ENCODE measurements around the gene THYN1.
A peak's percentile ranks its signal among the peaks of the same experiment; 100 is the strongest.
"Not testable (repeated sequence)": the region's sequence is repeated elsewhere in the genome, so short reads cannot be mapped to it uniquely, and the experiment has no call there.

Gene THYN1

DNA sequence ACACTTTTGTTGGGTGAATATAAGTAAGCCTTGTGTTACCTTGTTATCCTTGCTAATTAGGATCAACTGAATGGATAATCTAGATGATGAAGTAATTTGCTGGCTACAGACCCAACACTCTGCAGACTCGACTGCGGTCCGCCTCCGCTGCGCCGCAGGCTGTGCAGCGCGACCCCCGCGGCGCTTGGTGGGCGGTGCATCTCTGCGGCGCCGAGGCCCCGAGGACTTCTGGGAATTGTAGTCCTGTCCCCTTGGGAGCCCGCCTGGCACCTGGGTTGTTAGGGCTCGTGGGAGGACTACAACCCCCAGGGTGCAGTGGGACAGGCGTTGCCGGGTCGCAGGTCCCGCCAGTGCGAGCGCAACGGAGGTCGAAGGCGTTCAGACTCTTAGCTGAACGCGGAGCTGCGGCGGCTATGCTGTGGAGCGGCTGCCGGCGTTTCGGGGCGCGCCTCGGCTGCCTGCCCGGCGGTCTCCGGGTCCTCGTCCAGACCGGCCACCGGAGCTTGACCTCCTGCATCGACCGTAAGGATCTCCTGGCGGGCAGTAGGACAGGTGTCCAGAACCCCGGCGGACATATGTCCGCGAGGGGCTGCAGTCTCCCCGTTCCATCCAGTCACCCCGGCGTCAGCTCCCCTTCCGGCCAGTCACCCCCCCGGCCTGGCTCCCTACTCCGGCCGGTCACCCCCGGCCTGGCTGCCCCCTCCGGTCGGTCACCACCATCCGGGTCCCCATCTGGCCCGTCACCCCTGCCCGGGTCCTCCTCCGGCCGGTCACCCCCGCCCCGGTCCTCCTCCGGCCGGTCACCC is at the start of gene THYN1, which contains the start of gene ACAD8:
Gene THYN1 (minus strand): TSS at position 165 of the 806 bp plus-strand sequence. CDS start 470 bp downstream, outside the sequence.
Gene ACAD8 (plus strand): TSS at position 381 of the 806 bp plus-strand sequence. CDS start 33 bp downstream, at position 414.
- peak; percentile 96 for DNase-seq

DNA sequence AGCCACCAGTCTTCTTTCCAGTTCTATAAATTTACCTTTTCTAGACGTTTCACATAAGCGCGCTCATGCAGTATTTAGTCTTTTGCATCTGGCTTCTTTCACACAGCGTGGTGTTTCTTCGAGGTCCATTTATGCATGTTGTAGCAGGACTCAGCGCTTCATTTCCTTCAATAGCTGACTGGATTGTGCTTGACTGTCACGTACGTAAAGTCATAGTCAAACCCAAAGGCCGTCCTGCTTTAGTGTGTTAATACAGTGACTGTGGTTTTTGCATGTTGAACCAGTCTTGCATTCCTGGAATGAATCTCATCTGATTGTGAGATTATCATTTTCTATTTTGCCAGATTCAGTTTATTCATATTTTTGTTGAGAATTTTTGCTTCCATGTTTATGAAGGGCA is 41.5 kb upstream of the THYN1 start:
- no peak for DNase-seq

- no peak for DNase-seq
Observed at GRCh38 chr11:134293119-134294113, 40.3 kb upstream of the THYN1 start.

- no peak for DNase-seq
Observed at GRCh38 chr11:134292661-134293060, 39.5 kb upstream of the THYN1 start.

GRCh38 chr11:134291196-134291595 is 38.0 kb upstream of the THYN1 start:
- DNase-seq: no peak

GRCh38 chr11:134290646-134291045 is 37.5 kb upstream of the THYN1 start:
- no peak for DNase-seq

GRCh38 chr11:134289789-134290188 is 36.6 kb upstream of the THYN1 start:
- DNase-seq: no peak

DNA sequence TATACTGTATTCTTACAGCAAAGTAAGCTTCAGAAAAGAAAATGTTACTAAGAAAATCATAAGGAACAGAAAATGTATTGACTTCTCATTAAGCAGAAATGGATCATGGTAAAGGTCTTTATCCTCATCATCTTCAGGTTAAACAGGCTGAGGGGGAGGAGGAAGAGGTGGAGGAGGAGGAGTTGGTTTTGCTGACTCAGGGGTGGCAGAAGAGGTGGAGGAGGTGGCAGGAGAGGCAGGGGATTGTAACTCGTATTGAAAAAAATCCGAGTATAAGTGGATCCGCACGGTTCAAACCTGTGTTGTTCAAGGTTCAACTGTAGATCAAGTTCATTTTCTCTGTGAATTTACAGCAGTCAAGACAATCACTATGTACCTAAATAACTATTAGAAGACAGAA is 36.0 kb upstream of the THYN1 start:
- no peak for DNase-seq

- no peak for DNase-seq
Observed at GRCh38 chr11:134288486-134288885, 35.3 kb upstream of the THYN1 start.

- no peak for DNase-seq
Observed at GRCh38 chr11:134287561-134287960, 34.4 kb upstream of the THYN1 start.

- not testable (repeated sequence) for DNase-seq
Observed at GRCh38 chr11:134284349-134284748, 31.2 kb upstream of the THYN1 start.

DNA sequence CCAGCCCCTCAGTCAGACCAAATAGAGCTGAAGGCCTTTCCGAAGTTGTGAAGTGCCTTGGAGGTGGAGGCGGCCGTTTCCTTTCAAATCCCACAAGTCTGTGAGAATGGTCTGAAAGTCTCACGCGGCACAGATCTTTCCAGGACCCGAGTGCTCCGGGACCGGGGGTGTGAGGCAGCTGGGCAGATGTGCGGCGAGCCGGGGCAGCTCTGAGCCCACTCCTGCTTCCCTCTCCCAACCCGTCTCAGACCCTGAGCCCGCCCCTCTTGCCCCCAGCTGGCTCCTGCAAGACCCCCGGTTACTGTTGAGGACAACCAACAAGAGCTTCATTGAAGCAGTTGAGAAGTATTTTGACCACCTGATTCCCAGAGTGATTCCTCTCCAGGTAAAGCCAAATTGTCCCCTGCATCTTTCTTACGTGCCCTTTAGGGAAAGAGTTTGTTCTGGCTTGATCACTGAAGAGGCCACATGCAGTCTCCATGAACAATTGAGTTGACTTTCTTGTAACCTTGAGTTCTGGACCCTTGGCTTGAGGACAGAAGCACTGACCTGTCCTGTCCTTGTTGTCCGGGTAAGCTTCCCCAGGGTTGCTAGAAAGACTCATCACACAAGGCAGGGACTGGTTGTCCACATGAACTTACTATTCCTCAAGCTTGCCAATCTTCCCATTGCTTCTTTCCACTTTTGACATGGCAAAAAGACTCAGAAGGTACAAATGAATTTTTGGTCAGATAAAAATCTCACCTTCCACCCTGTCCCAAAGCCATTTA is 30.5 kb upstream of the THYN1 start:
- DNase-seq: no peak

DNA sequence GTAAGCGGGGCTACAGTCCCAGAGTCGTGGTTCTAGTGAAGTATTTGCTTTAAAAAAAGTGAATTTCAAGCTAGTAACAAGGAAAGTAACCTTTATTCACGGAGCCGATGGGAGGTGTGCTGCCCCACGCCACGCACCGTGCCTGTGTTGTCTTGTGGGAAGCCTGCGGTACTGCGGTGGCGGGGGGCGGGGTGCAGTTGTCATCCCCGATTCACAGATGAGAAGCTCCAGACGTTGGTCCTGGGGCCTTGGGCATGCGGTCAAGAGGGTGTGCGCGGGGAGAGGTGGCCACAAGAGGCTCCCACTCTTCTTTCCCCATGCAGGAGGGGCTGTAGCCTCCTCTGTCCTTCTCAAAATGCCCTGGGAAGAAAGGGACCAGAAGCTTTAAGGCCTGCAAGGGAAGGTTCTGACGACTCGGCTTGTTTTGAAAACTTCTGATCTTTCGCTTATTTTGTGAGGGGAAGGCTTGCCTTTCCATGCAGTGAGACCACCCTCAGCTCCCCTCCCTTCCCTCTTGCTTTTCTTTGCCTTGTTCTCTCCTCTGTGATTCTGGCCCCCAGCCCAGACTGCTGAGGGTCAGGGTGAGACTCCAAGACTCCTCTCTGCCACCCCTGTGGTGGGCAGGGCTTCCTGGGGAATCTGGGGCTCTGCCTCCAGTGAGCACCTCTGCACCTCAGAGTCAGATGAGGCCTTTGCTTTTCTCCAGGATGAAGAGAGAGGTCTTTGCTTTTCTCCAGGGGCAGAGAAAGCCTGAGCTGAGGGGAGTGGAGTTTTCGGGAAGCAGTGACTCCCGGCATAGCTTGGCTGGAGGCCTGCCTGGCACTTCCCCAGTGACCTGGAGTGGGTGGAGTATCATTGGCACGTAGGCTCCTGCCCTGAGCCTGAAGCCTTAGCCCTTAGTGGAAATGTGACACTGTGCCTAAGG is 29.2 kb upstream of the THYN1 start:
- no peak for DNase-seq

DNA sequence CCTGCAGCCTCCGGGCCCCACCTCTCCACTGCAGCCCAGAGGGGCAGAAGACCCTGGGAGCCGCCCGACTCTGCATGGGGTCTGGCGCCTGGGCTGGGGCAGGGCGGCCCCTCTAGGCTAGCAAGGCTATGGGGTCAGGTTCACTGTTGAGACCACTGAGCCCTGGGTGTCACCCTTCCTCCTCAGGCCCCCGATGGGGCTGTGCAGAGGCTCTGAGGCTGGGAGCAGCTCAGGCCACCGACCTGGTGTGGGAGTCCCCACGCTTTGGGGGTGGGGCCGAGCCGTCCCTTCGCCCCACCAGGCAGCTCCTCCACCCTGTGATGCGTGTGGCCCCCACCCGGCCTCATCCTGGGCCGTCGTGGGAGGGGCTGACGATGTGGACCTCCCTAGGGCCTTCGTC is 28.5 kb upstream of the THYN1 start:
- not testable (repeated sequence) for DNase-seq

DNA sequence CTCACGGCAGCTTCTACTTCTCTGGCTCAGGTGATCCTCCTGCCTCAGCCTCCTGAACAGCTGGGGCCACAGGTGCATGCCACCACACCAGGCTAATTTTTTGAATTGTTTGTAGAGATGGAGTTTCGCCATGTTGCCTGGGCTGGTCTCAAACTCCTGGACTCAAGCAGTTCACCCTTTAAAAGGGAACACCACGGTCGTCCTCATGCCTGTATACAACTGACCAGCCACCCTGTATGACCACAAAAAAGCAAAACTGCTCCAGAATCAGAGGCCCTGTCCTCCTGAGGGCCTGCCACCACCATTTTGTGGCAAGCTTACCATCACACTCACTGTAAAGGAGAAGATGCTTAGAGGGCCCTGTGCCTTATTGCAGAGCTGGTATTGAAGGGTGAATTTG is 25.2 kb upstream of the THYN1 start:
- DNase-seq: no peak

GRCh38 chr11:134277183-134278001 is 24.2 kb upstream of the THYN1 start:
- no peak for DNase-seq

GRCh38 chr11:134276396-134277182 is 23.4 kb upstream of the THYN1 start:
- DNase-seq: no peak

DNA sequence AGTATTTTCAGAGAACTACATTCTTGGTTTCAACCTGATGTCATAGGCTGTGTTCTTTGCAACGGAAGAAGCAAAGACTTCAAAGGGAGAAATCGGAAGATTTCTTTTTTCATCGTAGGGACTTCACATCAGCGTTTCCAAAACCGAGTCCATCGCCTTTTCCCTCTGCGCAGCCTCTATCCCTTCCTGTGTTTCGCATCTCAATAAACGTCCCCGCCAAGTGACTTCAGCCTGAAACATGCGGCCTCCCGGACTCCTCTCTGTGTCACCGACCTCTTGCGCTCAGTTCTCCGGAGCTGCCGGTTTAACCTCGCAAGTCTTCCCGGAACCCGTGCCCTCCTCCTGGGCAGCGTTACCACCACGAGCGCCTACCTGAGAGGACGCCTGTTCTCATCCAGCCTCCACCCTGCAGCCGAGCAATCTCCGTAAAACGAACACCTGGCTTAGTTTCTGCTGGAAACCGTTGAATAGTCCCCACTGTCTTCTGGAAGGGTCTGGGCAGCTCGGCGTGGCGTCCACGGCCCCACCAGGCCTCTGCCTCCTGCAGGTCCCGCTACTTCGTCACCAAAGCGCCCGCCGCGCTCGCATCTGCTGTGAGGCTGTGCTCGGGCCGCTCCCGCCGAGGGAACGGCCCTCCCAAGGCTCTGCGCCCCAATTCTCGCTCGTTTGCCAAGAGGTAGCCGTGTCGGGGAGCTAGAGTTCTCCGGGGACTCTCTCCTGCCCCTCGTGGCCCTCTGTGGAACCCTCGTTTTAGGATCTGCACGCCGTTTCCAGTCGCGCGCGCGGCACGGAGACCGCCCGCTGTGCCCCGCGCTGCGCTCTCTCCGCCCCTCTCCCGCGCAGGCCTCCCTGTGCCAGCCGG is 22.6 kb upstream of the THYN1 start, which contains the start of gene GLB1L3:
Gene GLB1L3 (plus strand): TSS at position 846 of the 862 bp plus-strand sequence. CDS start 362 bp downstream, outside the sequence.
- no peak for DNase-seq

- DNase-seq: no peak
Observed at GRCh38 chr11:134275188-134275533, 22.0 kb upstream of the THYN1 start.

Data from GDM1 (cell line).